Testis (tissue), 2 donors: Measurements from ENCODE around the gene SNAI3.
"Not testable (repeated sequence)": the region's sequence is repeated elsewhere in the genome, so short reads cannot be mapped to it uniquely, and the experiment has no call there.

Source experiments
- POLR2A ChIP-seq: fragments of 450-650 bp; IDR thresholded peaks from one replicate; pipeline ENCODE4 v1.6.1; 2017; ENCODE audit warnings: antibody characterized with exemption, mild to moderate bottlenecking, moderate library complexity
- TF ChIP-seq, protein P1 (sequence below), 3 experiments: fragments of 450-650 bp in 2 of 3; fragments of 200-600 bp in 1 of 3; sonication (generic) in 1 of 3; IDR thresholded peaks; one replicate each; pipeline ENCODE4 v1.5.1; 2016 to 2019; ENCODE audit warnings: antibody characterized with exemption in 3 of 3, mild to moderate bottlenecking in 2 of 3, moderate library complexity in 1 of 3

GRCh38 chr16:88669493-88669892 is 16.8 kb downstream of the SNAI3 start:
- not testable (repeated sequence) for TF ChIP-seq POLR2A
- TF ChIP-seq, protein P1, sequence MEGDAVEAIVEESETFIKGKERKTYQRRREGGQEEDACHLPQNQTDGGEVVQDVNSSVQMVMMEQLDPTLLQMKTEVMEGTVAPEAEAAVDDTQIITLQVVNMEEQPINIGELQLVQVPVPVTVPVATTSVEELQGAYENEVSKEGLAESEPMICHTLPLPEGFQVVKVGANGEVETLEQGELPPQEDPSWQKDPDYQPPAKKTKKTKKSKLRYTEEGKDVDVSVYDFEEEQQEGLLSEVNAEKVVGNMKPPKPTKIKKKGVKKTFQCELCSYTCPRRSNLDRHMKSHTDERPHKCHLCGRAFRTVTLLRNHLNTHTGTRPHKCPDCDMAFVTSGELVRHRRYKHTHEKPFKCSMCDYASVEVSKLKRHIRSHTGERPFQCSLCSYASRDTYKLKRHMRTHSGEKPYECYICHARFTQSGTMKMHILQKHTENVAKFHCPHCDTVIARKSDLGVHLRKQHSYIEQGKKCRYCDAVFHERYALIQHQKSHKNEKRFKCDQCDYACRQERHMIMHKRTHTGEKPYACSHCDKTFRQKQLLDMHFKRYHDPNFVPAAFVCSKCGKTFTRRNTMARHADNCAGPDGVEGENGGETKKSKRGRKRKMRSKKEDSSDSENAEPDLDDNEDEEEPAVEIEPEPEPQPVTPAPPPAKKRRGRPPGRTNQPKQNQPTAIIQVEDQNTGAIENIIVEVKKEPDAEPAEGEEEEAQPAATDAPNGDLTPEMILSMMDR (IDR thresholded peaks at IDR 0.05) = not testable (repeated sequence)
